HG02759 (cell line): ENCODE measurements around the gene RABL2A.
"Not testable (repeated sequence)": the region's sequence is repeated elsewhere in the genome, so short reads cannot be mapped to it uniquely, and the experiment has no call there.

Experiments
- ATAC-seq: cut with Tn5 transposase; IDR thresholded peaks from one replicate; pipeline ENCODE4 v1.9.1; 2021; ENCODE audit warnings: mild to moderate bottlenecking, moderate library complexity; ENCODE audit not compliant: unreplicated experiment

The RABL2A gene

DNA sequence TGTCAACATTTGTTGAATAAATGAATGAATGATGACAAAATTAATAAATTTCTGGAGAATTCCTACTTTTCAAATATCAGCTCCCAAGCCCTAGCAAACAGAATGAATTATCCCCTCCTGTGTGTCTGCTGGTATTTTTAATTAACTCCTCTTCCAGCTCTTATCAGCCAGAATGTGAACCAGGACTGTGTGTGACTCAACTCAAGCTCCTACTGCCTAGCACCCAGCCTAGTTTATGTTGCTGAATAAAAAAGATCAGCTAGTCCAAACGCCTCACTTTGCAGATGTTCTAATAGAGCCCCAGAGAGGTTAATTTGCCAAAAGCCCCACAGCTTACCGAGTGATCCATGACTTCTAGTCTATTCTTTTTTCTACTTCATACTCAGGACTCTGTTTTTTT is 50.3 kb downstream of the RABL2A start:
- ATAC-seq = no peak

GRCh38 chr2:113679457-113679856 is 52.4 kb downstream of the RABL2A start:
- ATAC-seq = no peak

- no peak for ATAC-seq
Measured at GRCh38 chr2:113685471-113685870, 58.4 kb downstream of the RABL2A start.

DNA sequence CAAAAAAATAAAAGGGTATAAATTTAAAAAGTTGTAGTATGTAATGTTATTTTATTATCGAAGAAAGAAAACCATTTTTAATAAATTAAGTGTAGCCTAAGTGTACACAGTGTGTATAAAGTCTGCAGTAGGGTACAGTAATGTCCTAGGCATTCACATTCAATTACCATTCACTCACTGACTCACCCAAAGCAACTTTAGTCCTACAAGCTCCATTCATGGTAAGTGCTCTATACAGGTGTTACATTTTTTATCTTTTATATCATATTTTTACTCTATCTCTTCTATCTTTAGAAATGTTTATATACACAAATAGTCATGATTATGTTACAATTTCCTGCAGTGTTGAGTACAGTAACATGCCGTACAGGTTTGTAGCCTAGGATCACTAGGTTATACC is 59.5 kb downstream of the RABL2A start:
- no peak for ATAC-seq

GRCh38 chr2:113690871-113691270 is 63.8 kb downstream of the RABL2A start:
- ATAC-seq = not testable (repeated sequence)
